NB4 (cell line): ENCODE data around the gene F8.
"Not testable (repeated sequence)": the region's sequence is repeated elsewhere in the genome, so short reads cannot be mapped to it uniquely, and the experiment has no call there.

ENCODE experiments used
- CTCF ChIP-seq: IDR thresholded peaks from one replicate; pipeline ENCODE4 v1.5.1; 2012; ENCODE audit warnings: low read depth, low read length
- POLR2A ChIP-seq: IDR thresholded peaks from 2 replicates; pipeline ENCODE4 v1.6.1; 2011; ENCODE audit warnings: mild to moderate bottlenecking; ENCODE audit not compliant: insufficient read length; ENCODE audit errors: extremely low read depth

- not testable (repeated sequence) for TF ChIP-seq CTCF, POLR2A
These were observed 16.1 kb downstream of the F8 start for GRCh38 chrX:155006379-155006778.
